Neuron (in vitro differentiated cells): ENCODE results near the gene ITIH1.

Source experiments
- H2AFZ ChIP-seq: one replicate; pipeline ENCODE4 v1.6.1; 2013; ENCODE audit warnings: low read depth, mild to moderate bottlenecking, inconsistent platforms, low read length, moderate library complexity
- H3K27me3 ChIP-seq: one replicate; pipeline ENCODE4 v1.6.1; 2013; ENCODE audit warnings: low read length; ENCODE audit not compliant: insufficient read depth
- H3K36me3 ChIP-seq: one replicate; pipeline ENCODE4 v1.6.1; 2013; ENCODE audit warnings: low read length; ENCODE audit not compliant: insufficient read depth
- H3K4me1 ChIP-seq: one replicate; pipeline ENCODE4 v1.6.1; 2013; ENCODE audit warnings: low read length; ENCODE audit not compliant: insufficient read depth
- H3K4me3 ChIP-seq: 2 replicates; pipeline ENCODE4 v1.5.1; 2013; ENCODE audit warnings: mild to moderate bottlenecking, low read length, moderate library complexity
- H3K9me3 ChIP-seq: one replicate; pipeline ENCODE4 v1.6.1; 2013; ENCODE audit warnings: low read length

The ITIH1 gene

GRCh38 chr3:52835766-52836470 lies 58.5 kb downstream of the ITIH1 start:
- Histone ChIP-seq H3K27me3 (no peaks in the 10 kb centered on the region), H2AFZ (no peak overlapping the region), H3K36me3 (no peaks in the 10 kb centered on the region), H3K9me3 (no peaks in the 10 kb centered on the region), H3K4me3 (no peak overlapping the region), H3K4me1 (peaks cover 27% of the 10 kb centered on the region)

DNA sequence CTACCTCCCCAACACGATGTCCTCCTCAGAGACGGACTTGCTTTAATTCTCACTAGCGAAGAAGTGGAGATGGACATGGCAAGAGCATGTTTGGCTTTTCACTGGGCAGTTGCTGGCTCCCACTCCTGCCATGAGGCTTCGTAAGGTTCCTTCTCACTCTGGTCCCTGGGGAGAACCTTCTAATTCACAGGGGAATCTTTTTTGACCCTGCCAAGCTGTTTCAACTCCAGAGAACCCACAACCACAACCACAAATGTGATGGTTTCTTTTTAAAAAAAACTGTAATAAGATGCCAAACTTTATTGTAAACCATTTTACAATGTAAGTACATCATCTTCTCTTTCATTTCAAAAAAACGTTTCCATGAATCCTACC lies 59.1 kb downstream of the ITIH1 start:
- Histone ChIP-seq H3K9me3 (no peaks in the 10 kb centered on the region), H3K27me3 (no peaks in the 10 kb centered on the region), H3K4me1 (peaks cover 27% of the 10 kb centered on the region), H2AFZ (no peak overlapping the region), H3K36me3 (no peaks in the 10 kb centered on the region), H3K4me3 (no peak overlapping the region)

GRCh38 chr3:52836986-52837385 lies 59.6 kb downstream of the ITIH1 start:
- no peaks in the 10 kb centered on the region for H3K36me3 ChIP-seq
- peaks cover 27% of the 10 kb centered on the region for H3K4me1 ChIP-seq

DNA sequence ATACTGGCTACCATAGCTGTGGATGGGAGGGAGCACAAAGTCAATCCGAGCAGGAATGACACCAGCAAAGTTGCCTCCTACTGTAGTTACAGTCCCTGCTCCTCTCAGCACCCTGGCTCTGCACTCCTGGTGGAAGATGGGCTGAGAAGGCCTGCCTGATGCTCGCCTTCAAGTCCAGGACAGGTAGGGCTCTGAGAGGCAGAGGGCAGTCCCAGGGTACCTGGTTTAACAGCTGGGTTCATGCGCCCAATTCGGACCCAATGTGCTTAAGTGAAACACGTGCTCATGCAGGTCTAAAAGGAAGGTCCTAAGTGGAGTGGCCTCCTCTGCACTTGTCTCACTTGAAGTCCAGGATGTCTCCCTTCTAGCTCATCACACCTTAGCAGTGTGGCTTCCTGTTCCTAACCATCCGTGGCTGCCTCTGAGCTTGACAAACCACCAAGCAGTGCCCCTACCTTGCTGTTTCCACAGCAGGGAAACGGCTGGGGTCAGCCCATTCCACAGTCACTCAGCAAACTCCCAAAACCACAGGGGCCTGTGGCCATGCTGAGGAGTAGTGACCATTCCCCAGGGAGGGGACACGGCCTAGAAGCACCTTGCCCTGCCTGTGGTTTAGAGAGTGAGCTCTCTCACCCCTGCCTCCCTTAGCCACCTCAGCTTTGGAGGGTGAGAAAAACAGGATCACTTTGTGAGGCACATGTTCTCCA lies 61.3 kb downstream of the ITIH1 start:
- no peaks in the 10 kb centered on the region for H3K36me3 ChIP-seq
- peaks cover 32% of the 10 kb centered on the region for H3K4me1 ChIP-seq
- H3K4me3 ChIP-seq, result no peak overlapping the region
- H3K9me3 ChIP-seq, result no peaks in the 10 kb centered on the region
- H2AFZ ChIP-seq, result no peak overlapping the region
- no peaks in the 10 kb centered on the region for H3K27me3 ChIP-seq

More at GRCh38 chr3:52836986-52837385, 59.6 kb downstream of the ITIH1 start:
- no peak overlapping the region for H2AFZ ChIP-seq
- H3K27me3 ChIP-seq, result no peaks in the 10 kb centered on the region
- H3K9me3 ChIP-seq, result no peaks in the 10 kb centered on the region
- H3K4me3 ChIP-seq, result no peak overlapping the region

GRCh38 chr3:52839268-52839575 lies 61.8 kb downstream of the ITIH1 start:
- Histone ChIP-seq H3K36me3 (no peaks in the 10 kb centered on the region), H3K4me3 (no peak overlapping the region), H3K4me1 (peaks cover 27% of the 10 kb centered on the region), H3K27me3 (no peaks in the 10 kb centered on the region), H3K9me3 (no peaks in the 10 kb centered on the region), H2AFZ (no peak overlapping the region)

DNA sequence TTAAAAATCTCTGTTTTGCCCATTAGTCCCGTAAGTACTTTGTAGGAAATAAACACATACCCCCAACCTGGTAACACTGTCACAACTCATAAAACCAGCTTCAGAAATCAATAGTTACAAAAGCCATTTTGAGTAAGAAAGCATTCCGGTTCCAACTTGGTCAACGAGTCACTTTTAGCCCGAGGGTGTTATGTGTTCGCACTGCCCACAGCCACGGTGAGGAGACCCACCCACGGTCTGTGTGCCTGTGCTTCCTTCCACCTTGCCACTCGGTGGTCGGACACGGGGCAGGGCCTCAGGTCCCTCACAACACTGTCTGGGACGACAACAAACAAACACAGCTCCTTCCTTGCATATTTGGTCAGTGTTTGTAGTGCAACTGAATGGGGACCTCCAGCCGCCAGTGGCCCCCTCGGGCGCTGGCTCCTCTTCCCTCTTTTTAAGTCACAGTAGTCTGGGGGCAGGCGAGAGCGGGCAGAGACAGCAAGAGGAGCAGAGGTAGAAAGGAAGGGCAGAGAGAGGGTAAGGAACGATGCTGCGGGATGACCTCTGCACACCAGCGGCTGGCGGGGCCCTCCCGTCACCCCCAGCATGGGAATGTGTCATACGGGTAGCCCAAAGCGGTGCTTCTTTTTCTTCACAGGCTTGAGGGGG lies 62.6 kb downstream of the ITIH1 start:
- Histone ChIP-seq H3K9me3 (no peaks in the 10 kb centered on the region), H3K4me1 (peaks cover 19% of the 10 kb centered on the region), H3K36me3 (no peaks in the 10 kb centered on the region), H3K4me3 (no peak overlapping the region), H2AFZ (no peak overlapping the region), H3K27me3 (no peaks in the 10 kb centered on the region)

- H3K9me3 ChIP-seq, result no peaks in the 10 kb centered on the region
- no peak overlapping the region for H2AFZ ChIP-seq
- no peaks in the 10 kb centered on the region for H3K27me3 ChIP-seq
- no peaks in the 10 kb centered on the region for H3K36me3 ChIP-seq
- peaks cover 5% of the 10 kb centered on the region for H3K4me1 ChIP-seq
- no peak overlapping the region for H3K4me3 ChIP-seq
These were observed 64.0 kb downstream of the ITIH1 start for GRCh38 chr3:52841211-52841980.
